CD8-positive, alpha-beta memory T cell (primary cell): ENCODE measurements around the gene SH3TC1. TPM values are rescaled to one million over a fixed set of nuclear protein-coding genes. Genes with fewer than 3 reads are reported as not detected.

Experiments
- CTCF ChIA-PET: fragments of 350-600 bp; sonication (Branson Sonifier 250); formaldehyde crosslinking; loops from one replicate; lab custom pipeline; 2021; ENCODE audit warnings: antibody characterized with exemption; lab: Charles Lee
- POLR2A ChIA-PET: fragments of 350-600 bp; sonication (Branson Sonifier 250); formaldehyde crosslinking; loops from one replicate; lab custom pipeline; 2021; ENCODE audit warnings: antibody characterized with exemption; lab: Charles Lee
- DNase-seq, 5 donors: peaks; one replicate each; pipeline versions ENCODE4 v3.0.0 to v3.0.0-alpha.2; 2020 to 2022; ENCODE audit warnings: mixed read lengths in 1 of 5
- H3K27ac ChIP-seq: one replicate; pipeline ENCODE4 v1.7.0; 2013; ENCODE audit warnings: low read depth, mild to moderate bottlenecking, low read length, moderate library complexity
- H3K27me3 ChIP-seq: 2 replicates; pipeline ENCODE4 v1.7.0; 2013; ENCODE audit warnings: low read length, mild to moderate bottlenecking; ENCODE audit not compliant: insufficient read depth, poor library complexity, severe bottlenecking
- H3K36me3 ChIP-seq: 2 replicates; pipeline ENCODE4 v1.7.0; 2013; ENCODE audit warnings: mild to moderate bottlenecking, low read length, moderate library complexity; ENCODE audit not compliant: insufficient read depth
- H3K4me1 ChIP-seq: 2 replicates; pipeline ENCODE4 v1.7.0; 2013; ENCODE audit warnings: mild to moderate bottlenecking, low read length, moderate library complexity; ENCODE audit not compliant: insufficient read depth
- H3K4me3 ChIP-seq: 2 replicates; pipeline ENCODE4 v1.7.0; 2013; ENCODE audit warnings: mild to moderate bottlenecking, low read length
- H3K9me3 ChIP-seq: 2 replicates; pipeline ENCODE4 v1.7.0; 2013; ENCODE audit warnings: mild to moderate bottlenecking, low read length
- H3K27ac Mint-ChIP-seq, 8 donors: one replicate each; pipeline ENCODE4 v1.8.0; 2020 to 2021; ENCODE audit warnings: mixed read lengths in 8 of 8, mild to moderate bottlenecking in 6 of 8, inconsistent platforms in 3 of 8, moderate library complexity in 3 of 8
- H3K27me3 Mint-ChIP-seq, 2 donors: one replicate each; pipeline ENCODE4 v1.8.0; 2020 to 2021; ENCODE audit warnings: mixed read lengths in 2 of 2, mild to moderate bottlenecking in 1 of 2, moderate library complexity in 1 of 2
- H3K36me3 Mint-ChIP-seq, 3 donors: one replicate each; pipeline ENCODE4 v1.8.0; 2020 to 2021; ENCODE audit warnings: mixed read lengths in 3 of 3, inconsistent platforms in 1 of 3, mild to moderate bottlenecking in 1 of 3
- H3K4me1 Mint-ChIP-seq, 3 donors: one replicate each; pipeline ENCODE4 v1.8.0; 2020 to 2021; ENCODE audit warnings: mixed read lengths in 3 of 3, inconsistent platforms in 1 of 3, mild to moderate bottlenecking in 1 of 3
- H3K4me3 Mint-ChIP-seq, 7 donors: one replicate each; pipeline ENCODE4 v1.8.0; 2020 to 2021; ENCODE audit warnings: mixed read lengths in 7 of 7, mild to moderate bottlenecking in 6 of 7, moderate library complexity in 4 of 7, inconsistent platforms in 2 of 7
- H3K9me3 Mint-ChIP-seq, 5 donors: one replicate each; pipeline ENCODE4 v1.8.0; 2020 to 2022; ENCODE audit warnings: mixed read lengths in 5 of 5, mild to moderate bottlenecking in 3 of 5, moderate library complexity in 2 of 5, inconsistent platforms in 1 of 5
- polyA plus RNA-seq: library from polyadenylated mRNA; unstranded; fragments of 300-500 nt; fragmentation: Illumina TruSeq; gene quantifications from one replicate; pipeline ENCODE4 v1.2.3, GENCODE V29; 2021
- total RNA-seq, 2 experiments: library from RNA; stranded (reverse); gene quantifications; one replicate each; pipeline ENCODE4 v1.2.3, GENCODE V29; 2021

The SH3TC1 gene
- total and polyA plus RNA-seq, 3 experiments from 2014 or later, result 7.5 to 12.2 (median 8.9) TPM

DNA sequence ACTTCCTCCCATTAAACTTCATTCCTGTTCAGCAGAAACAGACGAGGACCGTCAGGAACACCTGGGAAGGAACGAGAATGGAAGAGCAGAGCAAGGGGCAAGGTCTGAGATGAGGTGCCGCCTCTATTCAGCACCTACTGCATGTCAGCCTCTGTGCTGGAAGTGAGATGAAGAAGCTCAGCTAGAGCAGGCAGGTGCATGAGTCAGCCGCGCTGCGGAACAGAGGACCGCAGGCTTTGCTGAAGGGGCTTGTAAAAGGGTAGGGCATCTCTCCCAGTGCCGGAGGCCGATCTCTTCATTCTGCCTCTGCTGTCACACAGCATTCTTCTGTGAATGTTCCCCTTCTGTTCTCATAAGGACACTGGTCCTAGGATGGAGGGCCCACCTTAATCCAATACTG, 34.4 kb upstream of the SH3TC1 start:
- Histone ChIP-seq H3K36me3 (no peaks in the 10 kb centered on the region), H3K27me3 (no peaks in the 10 kb centered on the region), H3K9me3 (no peaks in the 10 kb centered on the region), H3K4me3 (no peak overlapping the region), H3K27ac (no peak overlapping the region), H3K4me1 (peaks cover 3% of the 10 kb centered on the region)
- peaks cover 0 to 19% (median 12%) of the 10 kb centered on the region in 5 donors for H3K9me3 Mint-ChIP-seq
- no peak overlapping the region for H3K27ac Mint-ChIP-seq
- H3K36me3 Mint-ChIP-seq, result peaks cover 0 to 15% (median 0%) of the 10 kb centered on the region in 3 donors
- ChIA-PET POLR2A (interaction anchor here (0.6 kb wide), 1 partner anchor 60 kb away, joined by 3 read pairs; no protein-coding TSS in a partner anchor), CTCF (no interaction called here)
- peaks cover 5 to 8% (median 7%) of the 10 kb centered on the region in 3 donors for H3K4me1 Mint-ChIP-seq
- H3K27me3 Mint-ChIP-seq, result peaks cover 2 to 14% of the 10 kb centered on the region in 2 donors
- no peak for DNase-seq
- peak overlapping the region in 1 of 7 donors; percentile 67 for H3K4me3 Mint-ChIP-seq

GRCh38 chr4:8165374-8165896, 33.7 kb upstream of the SH3TC1 start:
- Mint-ChIP-seq H3K4me1 (peaks cover 2 to 3% (median 3%) of the 10 kb centered on the region in 3 donors), H3K4me3 (peak overlapping the region in 1 of 7 donors; percentile 50), H3K27me3 (peaks cover 7 to 19% of the 10 kb centered on the region in 2 donors), H3K36me3 (peaks cover 0 to 15% (median 0%) of the 10 kb centered on the region in 3 donors), H3K9me3 (peaks cover 0 to 19% (median 12%) of the 10 kb centered on the region in 5 donors), H3K27ac (no peak overlapping the region)
- Histone ChIP-seq H3K36me3 (no peaks in the 10 kb centered on the region), H3K4me3 (no peak overlapping the region), H3K27ac (no peak overlapping the region), H3K27me3 (no peaks in the 10 kb centered on the region), H3K9me3 (no peaks in the 10 kb centered on the region), H3K4me1 (no peaks in the 10 kb centered on the region)
- CTCF ChIA-PET, result no interaction called here
- POLR2A ChIA-PET, result interaction anchor here (0.6 kb wide), 1 partner anchor 59 kb away, joined by 3 read pairs; no protein-coding TSS in a partner anchor
- DNase-seq, result no peak

DNA sequence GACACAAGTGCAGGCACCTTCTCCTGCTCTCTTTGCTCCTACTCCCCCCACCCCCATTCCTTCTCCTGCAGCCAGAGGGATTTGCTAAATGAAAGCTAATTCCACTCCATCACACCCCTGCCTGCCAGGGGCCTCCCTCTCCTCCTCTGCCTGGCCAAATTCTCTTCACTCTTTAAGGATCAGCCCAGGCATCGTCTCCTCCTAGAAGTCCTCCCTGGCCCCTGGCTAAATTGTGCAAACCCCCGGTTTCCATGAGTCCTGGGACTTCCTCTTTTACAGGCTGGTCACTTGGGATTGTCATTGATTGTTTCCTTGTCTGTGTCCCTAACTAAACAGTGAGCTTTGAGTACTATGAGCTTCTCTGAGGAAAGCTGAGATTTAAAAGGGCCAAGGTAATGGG, 31.8 kb upstream of the SH3TC1 start:
- Histone ChIP-seq H3K27me3 (no peaks in the 10 kb centered on the region), H3K9me3 (no peaks in the 10 kb centered on the region), H3K4me1 (no peaks in the 10 kb centered on the region), H3K36me3 (no peaks in the 10 kb centered on the region), H3K4me3 (no peak overlapping the region), H3K27ac (no peak overlapping the region)
- Mint-ChIP-seq H3K9me3 (peaks cover 0 to 19% (median 12%) of the 10 kb centered on the region in 5 donors), H3K27me3 (peaks cover 12 to 27% of the 10 kb centered on the region in 2 donors), H3K27ac (no peak overlapping the region), H3K36me3 (peaks cover 0 to 15% (median 0%) of the 10 kb centered on the region in 3 donors), H3K4me3 (no peak overlapping the region), H3K4me1 (peaks cover 0 to 7% (median 2%) of the 10 kb centered on the region in 3 donors)
- POLR2A ChIA-PET, result no interaction called here
- CTCF ChIA-PET, result interaction anchor here (1.2 to 2.1 kb wide), 3 partner anchors 9 to 75 kb away, joined by 3 to 7 read pairs (median 5); no protein-coding TSS in a partner anchor
- DNase-seq, result no peak

DNA sequence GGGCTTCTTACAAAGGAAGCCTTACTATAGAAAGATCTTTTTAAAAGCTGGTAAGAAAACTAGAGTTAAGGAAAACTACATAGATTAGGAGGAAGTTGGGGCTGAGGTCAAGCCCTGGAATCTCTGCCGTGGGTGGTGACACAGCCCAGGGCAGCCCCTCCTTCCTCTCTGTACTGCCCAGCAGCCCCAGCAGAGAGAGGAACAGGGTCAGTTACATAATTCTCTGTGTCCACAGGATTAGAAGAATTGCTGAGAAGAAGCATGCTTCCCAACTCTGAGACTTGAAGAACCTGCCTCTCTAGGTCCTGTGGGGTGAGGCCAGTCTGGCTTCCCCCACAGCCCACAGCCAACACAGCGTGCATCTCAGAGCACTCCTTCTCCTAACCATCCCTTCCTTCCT, 31.3 kb upstream of the SH3TC1 start:
- H3K4me3 Mint-ChIP-seq, result no peak overlapping the region
- Histone ChIP-seq H3K36me3 (no peaks in the 10 kb centered on the region), H3K27ac (no peak overlapping the region), H3K4me1 (no peaks in the 10 kb centered on the region), H3K4me3 (no peak overlapping the region), H3K9me3 (no peaks in the 10 kb centered on the region), H3K27me3 (no peaks in the 10 kb centered on the region)
- H3K9me3 Mint-ChIP-seq, result peaks cover 0 to 19% (median 12%) of the 10 kb centered on the region in 5 donors
- peaks cover 0 to 15% (median 0%) of the 10 kb centered on the region in 3 donors for H3K36me3 Mint-ChIP-seq
- no peak for DNase-seq
- H3K4me1 Mint-ChIP-seq, result peaks cover 0 to 7% (median 2%) of the 10 kb centered on the region in 3 donors
- no peak overlapping the region for H3K27ac Mint-ChIP-seq
- ChIA-PET POLR2A (no interaction called here), CTCF (interaction anchor here (0.6 to 2.1 kb wide), 4 partner anchors 8 to 74 kb away, joined by 3 to 7 read pairs (median 4); no protein-coding TSS in a partner anchor)
- H3K27me3 Mint-ChIP-seq, result peaks cover 14 to 27% of the 10 kb centered on the region in 2 donors

DNA sequence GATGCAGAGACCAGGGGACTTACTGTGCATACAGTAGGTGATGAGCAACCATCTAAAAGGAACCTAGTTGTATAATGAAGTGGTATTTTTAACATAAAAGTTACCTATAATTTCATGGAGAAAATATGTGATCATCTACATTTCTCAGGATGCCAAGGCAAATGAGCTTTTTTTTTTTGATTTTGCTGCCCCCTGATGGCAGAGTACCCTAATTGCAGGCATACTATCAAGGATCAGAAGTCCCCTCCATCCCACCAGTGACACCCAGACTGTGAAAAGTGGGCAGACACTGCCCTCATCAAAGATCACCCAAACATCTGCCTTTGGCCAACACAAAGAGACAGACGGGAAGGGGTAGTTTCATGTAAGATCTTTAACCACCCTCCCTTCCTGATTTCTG, 30.9 kb upstream of the SH3TC1 start:
- H3K36me3 ChIP-seq, result no peaks in the 10 kb centered on the region
- ChIA-PET POLR2A (no interaction called here), CTCF (interaction anchor here (0.6 to 2.1 kb wide), 3 partner anchors 8 to 74 kb away, joined by 4 to 7 read pairs (median 5); no protein-coding TSS in a partner anchor)
- no peaks in the 10 kb centered on the region for H3K27me3 ChIP-seq
- H3K4me1 Mint-ChIP-seq, result peaks cover 0 to 7% (median 2%) of the 10 kb centered on the region in 3 donors
- no peak overlapping the region for H3K4me3 ChIP-seq
- H3K9me3 Mint-ChIP-seq, result peaks cover 0 to 19% (median 12%) of the 10 kb centered on the region in 5 donors
- DNase-seq, result no peak
- H3K9me3 ChIP-seq, result no peaks in the 10 kb centered on the region
- H3K4me1 ChIP-seq, result no peaks in the 10 kb centered on the region
- H3K27ac Mint-ChIP-seq, result no peak overlapping the region
- no peak overlapping the region for H3K4me3 Mint-ChIP-seq
- peaks cover 0 to 15% (median 0%) of the 10 kb centered on the region in 3 donors for H3K36me3 Mint-ChIP-seq
- H3K27me3 Mint-ChIP-seq, result peaks cover 14 to 27% of the 10 kb centered on the region in 2 donors
- no peak overlapping the region for H3K27ac ChIP-seq

GRCh38 chr4:8168832-8169598, 30.1 kb upstream of the SH3TC1 start:
- H3K4me3 Mint-ChIP-seq, result no peak overlapping the region
- Histone ChIP-seq H3K9me3 (no peaks in the 10 kb centered on the region), H3K27ac (no peak overlapping the region), H3K4me3 (no peak overlapping the region), H3K36me3 (no peaks in the 10 kb centered on the region), H3K4me1 (no peaks in the 10 kb centered on the region), H3K27me3 (no peaks in the 10 kb centered on the region)
- CTCF ChIA-PET, result interaction anchor here (2.1 kb wide), 1 partner anchor 73 kb away, joined by 7 read pairs; no protein-coding TSS in a partner anchor
- POLR2A ChIA-PET, result no interaction called here
- H3K36me3 Mint-ChIP-seq, result peaks cover 0 to 15% (median 0%) of the 10 kb centered on the region in 3 donors
- H3K27ac Mint-ChIP-seq, result no peak overlapping the region
- peaks cover 0 to 19% (median 12%) of the 10 kb centered on the region in 5 donors for H3K9me3 Mint-ChIP-seq
- H3K4me1 Mint-ChIP-seq, result peaks cover 0 to 7% (median 2%) of the 10 kb centered on the region in 3 donors
- DNase-seq, result no peak
- peaks cover 14 to 27% of the 10 kb centered on the region in 2 donors for H3K27me3 Mint-ChIP-seq

DNA sequence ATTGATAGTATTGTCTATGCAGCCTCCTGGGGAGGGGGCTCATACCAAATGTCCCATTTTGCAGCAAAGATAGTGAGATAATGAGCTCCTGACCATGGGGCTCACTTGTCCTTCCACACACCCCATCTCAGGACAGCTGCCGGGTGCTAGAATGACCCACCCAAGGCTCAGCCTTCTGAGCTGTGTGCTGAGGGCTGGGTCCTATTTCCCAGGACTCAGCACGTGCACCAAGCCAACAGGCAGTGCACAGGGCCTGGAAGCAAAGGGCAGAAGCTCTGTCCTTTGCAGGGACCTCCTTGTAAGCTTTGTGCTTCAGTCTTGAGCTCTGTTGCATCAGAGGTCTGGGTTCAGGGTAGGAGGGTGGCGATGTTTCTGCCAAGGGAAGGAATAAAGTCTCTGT, 29.3 kb upstream of the SH3TC1 start:
- no peak overlapping the region for H3K27ac Mint-ChIP-seq
- peaks cover 0 to 19% (median 12%) of the 10 kb centered on the region in 5 donors for H3K9me3 Mint-ChIP-seq
- peaks cover 0 to 7% (median 2%) of the 10 kb centered on the region in 3 donors for H3K4me1 Mint-ChIP-seq
- H3K4me1 ChIP-seq, result no peaks in the 10 kb centered on the region
- H3K4me3 ChIP-seq, result no peak overlapping the region
- no peak for DNase-seq
- no peaks in the 10 kb centered on the region for H3K27me3 ChIP-seq
- H3K27ac ChIP-seq, result no peak overlapping the region
- ChIA-PET POLR2A (no interaction called here), CTCF (interaction anchor here (1.1 kb wide), 1 partner anchor 73 kb away, joined by 3 read pairs; no protein-coding TSS in a partner anchor)
- H3K36me3 Mint-ChIP-seq, result peaks cover 0 to 15% (median 0%) of the 10 kb centered on the region in 3 donors
- H3K9me3 ChIP-seq, result no peaks in the 10 kb centered on the region
- H3K36me3 ChIP-seq, result no peaks in the 10 kb centered on the region
- no peak overlapping the region for H3K4me3 Mint-ChIP-seq
- peaks cover 15 to 27% of the 10 kb centered on the region in 2 donors for H3K27me3 Mint-ChIP-seq
